HEK293 (cell line): ENCODE data around the gene DCN.

Experiments
- ATF2 ChIP-seq: fragments of 450-650 bp; formaldehyde crosslinking; IDR thresholded peaks from 2 replicates; pipeline ENCODE4 v1.5.1; 2016; ENCODE audit warnings: missing biosample characterization, missing genetic modification characterization, low read depth
- CTCF ChIP-seq: fragments of 450-650 bp; formaldehyde crosslinking; IDR thresholded peaks from 2 replicates; pipeline ENCODE4 v1.5.1; 2016; ENCODE audit warnings: missing biosample characterization, missing genetic modification characterization
- ZNF280D ChIP-seq: fragments of 450-650 bp; formaldehyde crosslinking; IDR thresholded peaks from 2 replicates; pipeline ENCODE4 v1.5.1; 2016; ENCODE audit warnings: missing biosample characterization, missing genetic modification characterization
- ZNF670 ChIP-seq: fragments of 450-650 bp; formaldehyde crosslinking; IDR thresholded peaks from 2 replicates; pipeline ENCODE4 v1.5.1; 2016; ENCODE audit warnings: missing biosample characterization, missing genetic modification characterization, low read depth
- ZNF747 ChIP-seq: fragments of 450-650 bp; formaldehyde crosslinking; IDR thresholded peaks from 2 replicates; pipeline ENCODE4 v1.5.1; 2016; ENCODE audit warnings: missing biosample characterization, missing genetic modification characterization

- TF ChIP-seq ZNF747 (tag by site-specific recombination) (no peak), ATF2 (peak; percentile 81), ZNF280D (tag by site-specific recombination) (no peak), CTCF (tag by site-specific recombination) (no peak), ZNF670 (no peak)
Measured at GRCh38 chr12:91119089-91119488, 63.5 kb downstream of the DCN start.
